Measurements from ENCODE around the gene LY6G6D.
"Not testable (repeated sequence)": the region's sequence is repeated elsewhere in the genome, so short reads cannot be mapped to it uniquely, and the experiment has no call there.

LY6G6D gene

GRCh38 chr6:31692886-31693285, 22.3 kb upstream of the LY6G6D start:
- no peak for DNase-seq

GRCh38 chr6:31693535-31693934, 21.6 kb upstream of the LY6G6D start:
- no peak for DNase-seq

GRCh38 chr6:31697555-31697954, 17.6 kb upstream of the LY6G6D start:
- DNase-seq, result no peak

GRCh38 chr6:31700740-31701401, 14.3 kb upstream of the LY6G6D start:
- no peak for DNase-seq

- no peak for DNase-seq
Observed at GRCh38 chr6:31701666-31702404, 13.3 kb upstream of the LY6G6D start.

- DNase-seq, result no peak
Observed at GRCh38 chr6:31702405-31702818, 12.7 kb upstream of the LY6G6D start.

DNA sequence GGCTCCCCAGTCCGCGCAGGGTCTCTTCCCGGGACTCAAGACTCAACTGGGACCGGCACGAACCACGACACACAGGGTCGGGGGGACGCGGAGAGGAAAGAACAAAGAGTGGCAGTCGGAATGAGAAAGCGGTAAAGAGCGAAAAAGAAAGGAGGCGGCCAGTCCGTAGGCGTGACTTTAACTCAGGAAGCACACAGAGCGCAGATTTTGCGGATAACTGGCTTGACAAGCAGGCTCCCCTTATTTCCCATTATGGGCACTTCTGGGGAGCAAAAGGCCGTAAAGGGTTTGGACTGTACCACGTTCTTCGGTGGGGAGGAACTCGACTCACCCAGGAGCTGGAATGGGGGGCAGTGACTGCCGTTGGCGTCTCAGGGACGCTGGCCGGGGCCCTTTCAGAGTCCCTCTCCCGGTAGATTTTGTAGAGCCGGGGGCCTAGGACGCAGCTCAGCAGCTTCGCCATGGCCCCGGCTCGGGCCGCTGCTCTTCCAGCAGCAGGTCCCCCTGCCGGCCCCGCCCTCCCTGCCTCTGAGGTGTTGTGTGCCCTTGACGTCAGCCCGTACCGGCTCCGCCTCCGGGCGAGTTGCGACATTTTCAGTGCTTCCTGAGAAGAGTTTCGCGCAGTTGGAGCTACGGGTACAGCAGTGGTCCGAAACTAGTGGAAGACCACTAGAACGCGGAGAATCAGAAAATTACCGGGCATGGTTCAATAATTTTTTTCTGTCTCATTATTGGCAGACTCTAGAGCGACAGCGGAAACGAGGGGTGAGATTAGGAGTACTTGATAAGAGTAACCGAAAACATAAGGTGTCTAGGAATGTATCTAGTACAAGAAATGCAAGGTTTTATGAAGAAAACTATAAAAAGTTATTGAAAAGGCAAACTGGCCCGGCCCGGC, 12.1 kb upstream of the LY6G6D start, which contains the start of gene ABHD16A:
ABHD16A (minus strand) TSS at position 506 of the 898 bp plus-strand sequence; CDS start at position 463, 43 bp downstream.
- peak; percentile 94 for DNase-seq

- DNase-seq, result no peak
Observed at GRCh38 chr6:31705931-31706330, 9.2 kb upstream of the LY6G6D start.

- no peak for DNase-seq
Observed at GRCh38 chr6:31706599-31706998, 8.5 kb upstream of the LY6G6D start, which contains the start of gene LY6G6F. LY6G6F (plus strand) TSS chr6:31706866; CDS start chr6:31706907, 41 bp downstream.

GRCh38 chr6:31707701-31708100, 7.4 kb upstream of the LY6G6D start:
- DNase-seq, result no peak

DNA sequence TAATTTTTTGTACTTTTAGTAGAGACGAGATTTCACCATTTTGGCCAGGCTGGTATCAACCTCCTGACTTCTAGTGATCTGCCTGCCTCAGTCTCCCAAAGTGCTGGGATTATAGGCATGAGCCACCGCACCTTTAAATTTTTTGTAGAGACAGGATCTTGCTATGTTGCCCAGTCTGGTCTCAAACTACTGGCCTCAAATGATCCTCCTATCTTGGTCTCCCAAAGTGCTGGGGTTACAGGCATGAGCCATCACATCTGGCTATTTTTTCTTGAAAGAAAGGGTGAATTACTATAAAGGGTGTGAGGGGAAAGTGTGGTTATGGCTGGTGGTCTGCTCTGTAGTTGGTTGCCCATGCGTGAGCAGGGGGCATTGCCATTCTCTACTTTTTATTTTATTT, 6.9 kb upstream of the LY6G6D start:
- DNase-seq, result no peak

DNA sequence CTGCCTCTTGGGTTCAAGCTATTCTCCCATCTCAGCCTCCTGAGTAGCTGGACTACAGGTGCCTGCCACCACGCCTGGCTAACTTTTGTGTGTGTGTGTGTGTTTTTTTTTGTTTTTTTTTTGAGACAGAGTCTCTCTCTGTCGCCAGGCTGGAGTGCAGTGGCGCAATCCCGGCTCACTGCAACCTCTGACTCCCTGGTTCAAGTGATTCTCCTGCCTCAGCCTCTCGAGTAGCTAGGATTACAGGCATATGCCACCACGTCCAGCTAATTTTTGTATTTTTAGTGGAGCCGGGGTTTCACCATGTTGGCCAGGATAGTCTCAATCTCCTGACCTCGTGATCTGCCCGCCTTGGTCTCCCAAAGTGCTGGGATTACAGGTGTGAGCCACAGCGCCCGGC, 6.0 kb upstream of the LY6G6D start:
- DNase-seq, result not testable (repeated sequence)

- no peak for DNase-seq
Observed at GRCh38 chr6:31710523-31711219, 4.5 kb upstream of the LY6G6D start.

DNA sequence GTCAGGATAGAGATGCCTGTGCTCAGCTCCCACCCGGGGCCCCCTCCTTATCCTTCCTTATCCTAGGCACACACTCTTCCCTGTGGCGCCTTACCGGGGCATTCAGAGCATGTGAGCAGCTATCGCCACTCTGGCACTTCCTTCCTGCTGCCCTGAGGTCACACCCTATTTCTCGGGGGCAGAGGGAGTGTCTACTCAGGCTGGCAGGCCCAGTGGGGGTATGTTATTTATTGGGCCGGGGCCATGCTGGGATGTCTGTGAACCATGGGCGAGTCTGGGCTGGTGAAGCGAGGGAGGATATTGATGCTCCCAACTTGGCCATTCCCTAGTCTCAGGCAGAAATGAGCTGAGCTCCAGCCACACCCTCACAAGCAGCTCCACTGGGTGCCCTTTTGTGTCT, 3.9 kb upstream of the LY6G6D start:
- no peak for DNase-seq

DNA sequence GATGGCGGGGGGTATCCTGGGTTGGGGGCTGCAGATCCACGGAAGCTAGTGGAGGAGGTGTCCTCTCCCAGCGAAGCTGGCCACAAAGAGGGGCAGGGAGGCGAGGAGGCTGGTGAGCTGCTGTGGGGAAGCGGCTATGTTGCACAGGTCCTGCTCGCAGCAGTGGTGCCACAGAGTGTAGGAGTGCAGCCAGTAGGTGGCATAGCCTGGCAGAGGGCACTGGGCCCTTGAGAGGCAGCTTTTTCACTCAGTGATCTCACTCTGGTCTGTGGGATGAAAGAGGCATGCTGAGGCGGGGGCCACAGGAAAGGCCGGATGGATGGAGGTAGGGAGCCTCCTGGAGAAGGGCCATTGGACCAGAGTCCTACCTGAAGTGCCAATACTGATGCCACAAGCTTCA, 2.9 kb upstream of the LY6G6D start:
- DNase-seq, result no peak

GRCh38 chr6:31713465-31713864, 1.7 kb upstream of the LY6G6D start:
- no peak for DNase-seq

DNA sequence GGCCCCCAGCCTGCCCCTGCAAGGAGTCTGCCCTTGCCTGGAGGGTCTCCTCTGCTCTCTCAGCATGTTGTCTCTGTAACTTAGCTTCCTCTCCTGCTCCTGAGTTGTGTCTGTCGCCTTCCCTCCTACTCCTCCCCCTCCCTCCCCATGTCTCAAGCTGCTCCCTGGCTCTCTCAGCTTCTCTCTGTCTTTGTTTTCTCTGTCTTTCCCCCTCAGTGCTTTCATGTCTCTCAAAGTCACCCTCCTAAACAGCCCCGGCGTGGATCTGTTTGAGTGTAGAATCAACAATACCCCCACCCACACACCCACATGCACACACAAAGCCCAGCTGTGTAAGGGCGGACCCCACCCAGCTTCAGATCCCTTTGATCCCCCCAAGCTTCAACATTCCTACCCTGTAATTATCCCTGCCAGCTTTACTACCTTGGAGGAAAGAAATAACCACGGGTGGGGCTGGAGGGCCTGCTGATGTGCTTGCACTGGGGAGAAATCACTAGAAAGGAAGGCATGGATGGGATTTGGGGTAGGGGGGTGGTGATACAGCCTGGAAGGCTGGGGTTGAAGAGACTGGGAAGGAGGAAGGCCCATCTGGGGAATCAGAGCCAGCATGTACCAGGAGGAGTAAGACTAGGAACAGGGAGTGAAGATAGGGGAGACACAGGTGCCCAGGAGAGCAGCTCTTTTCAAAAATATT, 1.0 kb upstream of the LY6G6D start:
- DNase-seq, result no peak

DNA sequence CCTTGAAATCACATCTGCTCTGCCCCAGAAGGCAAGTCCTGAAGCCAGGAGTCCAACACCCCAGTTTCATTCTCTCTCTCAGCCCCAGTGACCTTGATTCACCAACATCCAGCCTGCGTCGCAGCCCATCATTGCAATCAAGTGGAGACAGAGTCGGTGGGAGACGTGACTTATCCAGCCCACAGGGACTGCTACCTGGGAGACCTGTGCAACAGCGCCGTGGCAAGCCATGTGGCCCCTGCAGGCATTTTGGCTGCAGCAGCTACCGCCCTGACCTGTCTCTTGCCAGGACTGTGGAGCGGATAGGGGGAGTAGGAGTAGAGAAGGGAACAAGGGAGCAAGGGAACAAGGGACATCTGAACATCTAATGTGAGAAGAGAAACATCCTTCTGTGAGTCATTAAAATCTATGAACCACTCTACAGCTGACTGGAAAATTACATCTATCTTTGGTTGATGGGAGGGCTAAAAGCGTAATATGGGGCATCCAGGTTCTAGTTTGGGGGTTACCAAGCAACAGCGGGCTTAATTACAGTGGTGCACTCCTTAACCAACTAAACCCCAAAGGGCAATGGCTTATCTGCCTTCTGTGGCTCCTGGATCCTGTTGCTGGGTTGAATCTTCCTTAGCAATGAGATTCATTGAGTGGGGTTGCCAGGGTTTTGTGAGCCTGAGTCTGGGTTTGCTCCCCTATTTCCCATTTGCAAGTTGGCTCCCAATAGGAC, 2.5 kb downstream of the LY6G6D start:
- DNase-seq, result no peak

DNA sequence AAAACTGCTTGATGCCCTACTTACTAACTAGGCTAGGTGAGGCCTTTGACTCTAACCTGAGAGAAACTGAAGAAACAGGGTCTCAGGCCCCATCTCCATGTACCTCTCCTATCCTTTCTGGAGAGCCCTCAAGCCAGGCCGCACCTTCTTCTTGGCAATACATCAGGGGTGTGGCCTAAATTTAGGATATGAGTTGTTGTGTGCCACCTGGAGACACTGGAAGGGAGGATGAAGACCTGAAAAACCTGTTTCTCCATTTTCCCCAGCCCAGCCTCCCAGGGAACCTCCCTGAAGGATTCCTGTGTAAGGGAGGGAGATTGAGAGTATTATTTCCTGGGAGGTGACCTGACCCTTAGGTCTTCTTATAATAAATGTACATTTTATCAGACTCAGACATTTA, 3.1 kb downstream of the LY6G6D start:
- DNase-seq, result no peak

GRCh38 chr6:31719001-31719400, 3.9 kb downstream of the LY6G6D start:
- no peak for DNase-seq

DNA sequence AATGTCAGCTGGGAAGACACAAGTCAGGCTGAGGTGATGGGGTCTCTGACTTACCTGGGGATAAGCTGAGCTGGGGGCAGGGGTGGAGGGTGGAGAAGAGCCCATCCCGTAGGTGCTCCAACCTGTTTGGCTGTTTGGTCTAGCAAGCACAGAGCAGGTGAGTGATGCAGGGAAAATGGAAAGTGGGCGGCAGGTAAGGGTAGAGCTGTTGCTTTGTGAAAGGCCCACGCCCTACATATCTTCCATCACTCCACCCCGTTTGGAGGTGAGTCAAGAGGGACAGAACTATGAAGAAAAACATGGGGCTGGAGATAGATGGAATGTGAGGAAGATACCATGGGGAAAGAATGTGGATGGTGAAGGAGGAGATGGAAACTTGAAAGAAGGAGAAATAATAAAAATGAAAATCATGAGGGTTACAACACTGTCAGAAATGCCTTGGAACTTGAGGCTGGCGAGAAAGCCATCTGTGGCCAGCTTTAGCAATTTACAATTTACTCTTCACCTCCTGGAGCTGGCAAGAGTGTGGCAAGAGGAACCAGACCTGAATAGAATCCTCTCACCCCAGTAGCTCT, 5.1 kb downstream of the LY6G6D start:
- DNase-seq, result no peak
